GM18499 (cell line): ENCODE results near the gene RPL6.
"Not testable (repeated sequence)": the region's sequence is repeated elsewhere in the genome, so short reads cannot be mapped to it uniquely, and the experiment has no call there.

Experiments used
- ATAC-seq: cut with Tn5 transposase; IDR thresholded peaks from one replicate; pipeline ENCODE4 v1.9.1; 2021; ENCODE audit warnings: moderate number of reproducible peaks; ENCODE audit not compliant: insufficient read depth, unreplicated experiment

The RPL6 gene

GRCh38 chr12:112420740-112421139 is 11.3 kb upstream of the RPL6 start:
- ATAC-seq: no peak

GRCh38 chr12:112419297-112420133 is 10.1 kb upstream of the RPL6 start:
- ATAC-seq: no peak

- ATAC-seq: no peak
Observed at GRCh38 chr12:112418608-112419296, 9.3 kb upstream of the RPL6 start, which contains the start of gene PTPN11. PTPN11 (plus strand) TSS chr12:112418947; CDS start chr12:112419112, 165 bp downstream.

- ATAC-seq: no peak
Observed at GRCh38 chr12:112418273-112418607, 8.8 kb upstream of the RPL6 start.

GRCh38 chr12:112415457-112415856 is 6.1 kb upstream of the RPL6 start:
- ATAC-seq: not testable (repeated sequence)

- no peak for ATAC-seq
Observed at GRCh38 chr12:112413855-112414625, 4.6 kb upstream of the RPL6 start.

GRCh38 chr12:112409906-112410244 is 470 bp upstream of the RPL6 start:
- ATAC-seq: no peak

GRCh38 chr12:112408621-112409020 is 784 bp downstream of the RPL6 start:
- no peak for ATAC-seq

GRCh38 chr12:112407683-112408082 is 1.7 kb downstream of the RPL6 start:
- ATAC-seq: not testable (repeated sequence)

- no peak for ATAC-seq
Observed at GRCh38 chr12:112406519-112407488, 2.6 kb downstream of the RPL6 start.

- no peak for ATAC-seq
Observed at GRCh38 chr12:112401903-112402498, 7.4 kb downstream of the RPL6 start.

- ATAC-seq: no peak
Observed at GRCh38 chr12:112401054-112401453, 8.4 kb downstream of the RPL6 start.

GRCh38 chr12:112393328-112393727 is 16.1 kb downstream of the RPL6 start:
- no peak for ATAC-seq

- not testable (repeated sequence) for ATAC-seq
Observed at GRCh38 chr12:112389922-112390654, 19.3 kb downstream of the RPL6 start.

- ATAC-seq: no peak
Observed at GRCh38 chr12:112389228-112389627, 20.2 kb downstream of the RPL6 start.

- no peak for ATAC-seq
Observed at GRCh38 chr12:112386726-112387125, 22.7 kb downstream of the RPL6 start.

GRCh38 chr12:112382866-112383265 is 26.5 kb downstream of the RPL6 start:
- ATAC-seq: no peak

GRCh38 chr12:112381883-112382796 is 27.3 kb downstream of the RPL6 start, which contains the start of gene HECTD4:
HECTD4 (minus strand) TSS chr12:112382431; CDS start chr12:112382128, 303 bp downstream.
- peak; percentile 39 for ATAC-seq
